ENCODE data around the gene ALOX15.
"Not testable (repeated sequence)": the region's sequence is repeated elsewhere in the genome, so short reads cannot be mapped to it uniquely, and the experiment has no call there.

ALOX15 gene

DNA sequence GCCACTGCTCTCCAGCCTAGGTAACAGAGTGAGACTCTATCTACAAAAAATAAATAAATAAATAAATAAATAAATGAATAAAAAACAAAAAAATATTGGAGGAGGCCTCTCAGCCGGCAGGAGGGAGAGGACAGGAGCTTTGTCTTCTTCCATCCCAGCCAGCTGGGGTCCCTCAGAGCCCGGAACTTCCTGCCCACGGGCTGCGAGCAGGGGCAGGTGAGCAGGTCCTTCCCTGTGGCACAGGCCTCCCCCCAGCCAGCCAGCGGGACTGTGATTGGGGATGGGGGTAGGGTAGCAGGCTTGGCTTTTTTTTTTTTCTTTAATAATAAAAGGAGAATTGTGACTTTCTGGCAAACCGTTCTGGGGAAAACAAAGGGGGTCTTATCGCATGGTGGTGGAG is 47.1 kb downstream of the ALOX15 start:
- no peak for TF ChIP-seq CTCF (IDR thresholded peaks at IDR 0.05; ENCODE audit: extremely low read depth, missing control alignments)
- DNase-seq (ENCODE audit: low spot score) = no peak

GRCh38 chr17:4593021-4593421 is 48.5 kb downstream of the ALOX15 start:
- TF ChIP-seq CTCF (IDR thresholded peaks at IDR 0.05; ENCODE audit: extremely low read depth, missing control alignments) = no peak
- DNase-seq (ENCODE audit: low spot score) = no peak

- no peak for TF ChIP-seq CTCF (IDR thresholded peaks at IDR 0.05; ENCODE audit: extremely low read depth, missing control alignments)
- no peak for DNase-seq (ENCODE audit: low spot score)
Measured at GRCh38 chr17:4592240-4593005, 49.1 kb downstream of the ALOX15 start.

GRCh38 chr17:4591529-4591928 is 49.9 kb downstream of the ALOX15 start:
- no peak for DNase-seq (ENCODE audit: low spot score)
- no peak for TF ChIP-seq CTCF (IDR thresholded peaks at IDR 0.05; ENCODE audit: extremely low read depth, missing control alignments)

DNA sequence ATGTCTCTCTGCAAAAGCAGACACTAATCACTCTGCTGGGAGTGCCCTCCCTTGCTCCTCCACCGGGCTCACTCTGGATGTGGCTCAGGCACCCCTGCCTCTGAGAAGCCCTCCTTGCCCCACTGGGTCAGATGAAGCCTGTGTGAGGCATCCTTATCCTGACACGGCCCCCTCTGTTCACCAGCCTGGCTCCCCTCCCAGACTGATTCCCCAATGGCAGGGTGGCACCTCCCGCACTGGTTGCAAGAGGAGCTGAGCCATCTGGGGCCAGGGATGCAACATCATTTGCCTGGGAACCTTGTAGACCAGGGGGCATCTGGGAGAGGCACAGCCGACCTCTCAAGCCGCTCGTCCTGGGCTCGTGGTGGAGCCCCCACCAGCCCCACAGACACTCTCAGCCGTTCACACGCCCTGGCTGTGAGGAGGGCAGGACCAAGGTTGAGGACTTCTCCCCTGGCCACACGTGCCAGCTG is 50.5 kb downstream of the ALOX15 start:
- no peak for TF ChIP-seq CTCF (IDR thresholded peaks at IDR 0.05; ENCODE audit: extremely low read depth, missing control alignments)
- DNase-seq (ENCODE audit: low spot score) = no peak

GRCh38 chr17:4590042-4590441 is 51.4 kb downstream of the ALOX15 start:
- DNase-seq (ENCODE audit: low spot score) = not testable (repeated sequence)

DNA sequence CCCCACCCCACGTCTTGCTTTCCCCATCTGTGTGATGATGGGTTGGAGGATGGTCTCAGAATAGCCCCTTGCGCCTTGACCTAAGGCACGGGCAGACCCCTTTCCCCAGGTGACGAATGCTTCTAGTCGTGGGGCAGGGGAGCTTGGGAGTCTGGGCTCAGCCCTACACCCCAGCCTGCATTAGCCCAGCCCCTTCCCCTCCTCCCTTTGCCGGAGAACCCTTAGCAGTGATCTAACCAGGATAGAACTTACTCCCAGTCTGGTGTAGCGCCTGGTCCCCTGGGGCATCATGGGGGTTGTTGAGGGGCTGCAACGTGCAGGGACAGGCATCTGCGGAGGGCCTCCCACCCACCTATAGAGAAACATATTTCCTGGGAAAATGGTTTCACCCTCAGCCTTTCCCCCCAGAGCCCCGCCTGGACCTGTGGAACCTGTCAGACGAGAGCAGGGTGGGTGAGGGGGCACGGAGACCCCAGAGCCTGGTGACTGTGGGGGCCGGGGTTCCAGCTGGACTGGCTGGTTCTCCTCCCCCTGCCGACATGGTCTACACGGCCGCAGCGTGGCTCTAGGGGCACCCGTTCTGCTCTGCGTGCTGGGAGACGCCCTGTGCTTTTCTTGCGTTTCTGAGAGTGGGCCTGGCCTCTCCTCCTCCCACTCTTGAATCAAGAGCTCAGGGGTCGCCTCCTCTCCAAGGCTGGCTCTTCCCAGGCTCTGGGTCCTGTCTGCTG is 52.4 kb downstream of the ALOX15 start:
- DNase-seq (ENCODE audit: low spot score) = no peak
- TF ChIP-seq CTCF (IDR thresholded peaks at IDR 0.05; ENCODE audit: extremely low read depth, missing control alignments) = no peak

All from GM20000 (cell line).